Sigmoid colon (tissue), 4 donors: ENCODE results near the gene DOK5.

ENCODE experiments used
- CTCF ChIP-seq, 4 experiments: fragments of 450-650 bp in 3 of 4; fragments of 200-600 bp in 1 of 4; IDR thresholded peaks; one replicate each; pipeline ENCODE4 v1.5.1; 2016 to 2019; ENCODE audit warnings: antibody characterized with exemption in 4 of 4, mild to moderate bottlenecking in 3 of 4, moderate library complexity in 2 of 4
- EP300 ChIP-seq, 4 donors: sonication (generic); formaldehyde crosslinking; IDR thresholded peaks; one replicate each; pipeline ENCODE4 v1.6.1; 2017; ENCODE audit warnings: antibody characterized with exemption in 4 of 4
- POLR2A ChIP-seq, 2 donors: fragments of 450-650 bp; IDR thresholded peaks; one replicate each; pipeline ENCODE4 v1.6.1; 2016; ENCODE audit warnings: antibody characterized with exemption in 2 of 2, mild to moderate bottlenecking in 2 of 2, moderate library complexity in 2 of 2
- POLR2AphosphoS5 ChIP-seq, 4 donors: sonication (generic); formaldehyde crosslinking; IDR thresholded peaks; one replicate each; pipeline ENCODE4 v1.6.1; 2017; ENCODE audit warnings: antibody characterized with exemption in 4 of 4

- TF ChIP-seq CTCF (IDR thresholded peaks at IDR 0.05), result no peak
- TF ChIP-seq POLR2A (IDR thresholded peaks at IDR 0.05), result no peak
- no peak for TF ChIP-seq EP300 (IDR thresholded peaks at IDR 0.05)
- TF ChIP-seq POLR2AphosphoS5 (IDR thresholded peaks at IDR 0.05), result no peak
Observed at GRCh38 chr20:54435015-54435414, 40.4 kb upstream of the DOK5 start.
